Dermis microvascular lymphatic vessel endothelial cell (primary cell): ENCODE data around the gene EFNA4. TPM values are rescaled to one million over a fixed set of nuclear protein-coding genes. Genes with fewer than 3 reads are reported as not detected.
A peak's percentile ranks its signal among the peaks of the same experiment; 100 is the strongest.

Source experiments
- DNase-seq, 2 donors: peaks; one replicate each; pipeline versions ENCODE4 v3.0.0 to v3.0.0-alpha.2; 2010; ENCODE audit warnings: low read depth in 2 of 2
- total RNA-seq: library from RNA; depleted of rRNA; stranded (reverse); fragments of >200 nt; gene quantifications from 2 replicates; pipeline ENCODE4 v1.2.1, GENCODE V29; 2014

Gene EFNA4
- 12.2 and 17.4 TPM in 2 replicates for total RNA-seq

- DNase-seq, result peak; percentile 72 to 92
Observed at GRCh38 chr1:155063550-155064110, at the start of gene EFNA4. EFNA4 (plus strand) TSS chr1:155063740; CDS start chr1:155063824, 84 bp downstream.

- no peak for DNase-seq
Observed at GRCh38 chr1:155014709-155015508, 48.6 kb upstream of the EFNA4 start.

GRCh38 chr1:155015527-155016230, 47.9 kb upstream of the EFNA4 start:
- no peak for DNase-seq

- DNase-seq, result no peak
Observed at GRCh38 chr1:155016231-155016831, 47.2 kb upstream of the EFNA4 start.

- peak; percentile 63 to 94 for DNase-seq
Observed at GRCh38 chr1:155017041-155017945, 46.2 kb upstream of the EFNA4 start.

GRCh38 chr1:155017946-155018316, 45.6 kb upstream of the EFNA4 start:
- no peak for DNase-seq

GRCh38 chr1:155018617-155019348, 44.8 kb upstream of the EFNA4 start:
- no peak for DNase-seq

- no peak for DNase-seq
Observed at GRCh38 chr1:155019377-155020245, 43.9 kb upstream of the EFNA4 start.

- DNase-seq, result no peak
Observed at GRCh38 chr1:155022136-155022926, 41.2 kb upstream of the EFNA4 start.

GRCh38 chr1:155022927-155023236, 40.7 kb upstream of the EFNA4 start:
- no peak for DNase-seq

GRCh38 chr1:155023627-155024026, 39.9 kb upstream of the EFNA4 start:
- DNase-seq, result no peak

- DNase-seq, result no peak
Observed at GRCh38 chr1:155024315-155024714, 39.2 kb upstream of the EFNA4 start.

GRCh38 chr1:155026154-155026553, 37.4 kb upstream of the EFNA4 start:
- no peak for DNase-seq

GRCh38 chr1:155026588-155026987, 37.0 kb upstream of the EFNA4 start:
- no peak for DNase-seq

GRCh38 chr1:155029513-155030242, 33.9 kb upstream of the EFNA4 start:
- DNase-seq, result no peak

- no peak for DNase-seq
Observed at GRCh38 chr1:155030243-155030795, 33.2 kb upstream of the EFNA4 start.

GRCh38 chr1:155030899-155031298, 32.6 kb upstream of the EFNA4 start:
- no peak for DNase-seq

GRCh38 chr1:155032886-155033285, 30.7 kb upstream of the EFNA4 start:
- no peak for DNase-seq
